Vagina (tissue), 2 donors: ENCODE results near the gene KRTAP1-5.

ENCODE experiments used
- POLR2AphosphoS5 ChIP-seq, 2 donors: sonication (generic); formaldehyde crosslinking; IDR thresholded peaks; one replicate each; pipeline ENCODE4 v1.9.0; 2017; ENCODE audit warnings: antibody characterized with exemption in 2 of 2, mild to moderate bottlenecking in 2 of 2, low read depth in 1 of 2; ENCODE audit not compliant: insufficient read depth in 1 of 2
- TF ChIP-seq, protein P1 (sequence below), 3 experiments: fragments of 450-650 bp in 2 of 3; fragments of 200-600 bp in 1 of 3; sonication (generic) in 1 of 3; IDR thresholded peaks; one replicate each; pipeline ENCODE4 v1.5.1; 2017 to 2019; ENCODE audit warnings: antibody characterized with exemption in 3 of 3, mild to moderate bottlenecking in 2 of 3, moderate library complexity in 2 of 3

- no peak for TF ChIP-seq POLR2AphosphoS5 (IDR thresholded peaks at IDR 0.05; ENCODE audit: insufficient read depth in 1 of 2, low read depth in 1 of 2)
- TF ChIP-seq, protein P1, sequence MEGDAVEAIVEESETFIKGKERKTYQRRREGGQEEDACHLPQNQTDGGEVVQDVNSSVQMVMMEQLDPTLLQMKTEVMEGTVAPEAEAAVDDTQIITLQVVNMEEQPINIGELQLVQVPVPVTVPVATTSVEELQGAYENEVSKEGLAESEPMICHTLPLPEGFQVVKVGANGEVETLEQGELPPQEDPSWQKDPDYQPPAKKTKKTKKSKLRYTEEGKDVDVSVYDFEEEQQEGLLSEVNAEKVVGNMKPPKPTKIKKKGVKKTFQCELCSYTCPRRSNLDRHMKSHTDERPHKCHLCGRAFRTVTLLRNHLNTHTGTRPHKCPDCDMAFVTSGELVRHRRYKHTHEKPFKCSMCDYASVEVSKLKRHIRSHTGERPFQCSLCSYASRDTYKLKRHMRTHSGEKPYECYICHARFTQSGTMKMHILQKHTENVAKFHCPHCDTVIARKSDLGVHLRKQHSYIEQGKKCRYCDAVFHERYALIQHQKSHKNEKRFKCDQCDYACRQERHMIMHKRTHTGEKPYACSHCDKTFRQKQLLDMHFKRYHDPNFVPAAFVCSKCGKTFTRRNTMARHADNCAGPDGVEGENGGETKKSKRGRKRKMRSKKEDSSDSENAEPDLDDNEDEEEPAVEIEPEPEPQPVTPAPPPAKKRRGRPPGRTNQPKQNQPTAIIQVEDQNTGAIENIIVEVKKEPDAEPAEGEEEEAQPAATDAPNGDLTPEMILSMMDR (IDR thresholded peaks at IDR 0.05) = no peak
These were observed 15.9 kb upstream of the KRTAP1-5 start for GRCh38 chr17:41042953-41043352.
